Activated T-cell treated with anti-CD3 and anti-CD28 coated beads, Interleukin-2, amount 50 U/mL, for 24 hours (primary cell): ENCODE measurements around the gene CFAP70.
"Not testable (repeated sequence)": the region's sequence is repeated elsewhere in the genome, so short reads cannot be mapped to it uniquely, and the experiment has no call there.

Experiments
- DNase-seq: peaks from one replicate; pipeline ENCODE4 v3.0.0-alpha.2; 2020
- H3K27ac Mint-ChIP-seq: 2 replicates; pipeline ENCODE4 v1.8.0; 2020; ENCODE audit warnings: mild to moderate bottlenecking, mixed read lengths
- H3K27me3 Mint-ChIP-seq: 2 replicates; pipeline ENCODE4 v1.8.0; 2020; ENCODE audit warnings: mixed read lengths
- H3K36me3 Mint-ChIP-seq: 2 replicates; pipeline ENCODE4 v1.8.0; 2020; ENCODE audit warnings: low read depth, mixed read lengths
- H3K4me1 Mint-ChIP-seq: 2 replicates; pipeline ENCODE4 v1.8.0; 2020; ENCODE audit warnings: low read depth, mixed read lengths
- H3K4me3 Mint-ChIP-seq: 2 replicates; pipeline ENCODE4 v1.8.0; 2020; ENCODE audit warnings: mild to moderate bottlenecking, moderate library complexity, mixed read lengths
- H3K9me3 Mint-ChIP-seq: 2 replicates; pipeline ENCODE4 v1.8.0; 2020; ENCODE audit warnings: mixed read lengths

The CFAP70 gene

DNA sequence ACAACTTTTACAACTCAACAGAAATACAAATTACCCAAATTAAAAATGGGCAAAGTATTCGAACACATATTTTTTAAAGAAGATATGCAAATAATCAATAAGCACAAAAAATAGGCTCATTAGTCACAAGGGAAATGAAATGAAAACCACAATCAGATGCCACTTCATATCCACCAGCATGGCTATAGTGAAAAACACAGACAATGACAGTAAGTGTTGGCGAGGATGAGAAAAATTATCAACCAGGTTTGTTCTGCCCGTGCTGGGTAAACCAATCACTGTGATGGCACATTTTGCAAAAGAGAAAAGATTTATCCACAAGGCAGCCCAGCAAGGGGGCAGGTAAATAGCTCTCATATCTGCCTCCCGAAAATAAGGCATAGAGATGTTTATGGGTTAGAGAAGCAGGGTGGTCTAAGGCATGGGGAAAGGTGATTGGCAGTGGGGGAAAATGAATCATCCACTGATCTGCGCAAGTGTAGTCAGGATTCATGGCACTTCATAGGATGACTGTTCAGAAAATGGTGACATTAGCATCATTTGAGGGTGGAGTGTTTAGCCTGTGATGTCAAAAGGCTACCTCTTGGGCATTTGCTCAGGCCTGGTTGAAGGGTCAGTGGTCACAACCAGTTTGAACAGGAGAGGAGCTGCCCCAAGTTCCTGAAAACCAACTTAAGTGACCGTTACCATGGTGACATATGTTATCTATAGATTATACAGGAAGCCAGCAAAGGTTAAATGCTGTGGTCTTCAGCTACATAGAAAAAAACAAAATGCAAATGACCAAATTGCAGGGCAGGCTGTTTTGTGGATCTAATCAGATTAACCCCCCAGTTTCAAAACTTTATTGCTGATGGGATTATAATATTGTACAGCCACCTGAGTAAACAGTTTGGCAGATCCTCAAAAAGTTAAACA is 8.0 kb upstream of the CFAP70 start:
- Mint-ChIP-seq H3K4me1 (peaks cover 16% of the 10 kb centered on the region), H3K27me3 (no peaks in the 10 kb centered on the region), H3K4me3 (no peak overlapping the region), H3K9me3 (no peaks in the 10 kb centered on the region), H3K36me3 (peaks cover 77% of the 10 kb centered on the region), H3K27ac (peak overlapping the region; percentile 53)
- no peak for DNase-seq

DNA sequence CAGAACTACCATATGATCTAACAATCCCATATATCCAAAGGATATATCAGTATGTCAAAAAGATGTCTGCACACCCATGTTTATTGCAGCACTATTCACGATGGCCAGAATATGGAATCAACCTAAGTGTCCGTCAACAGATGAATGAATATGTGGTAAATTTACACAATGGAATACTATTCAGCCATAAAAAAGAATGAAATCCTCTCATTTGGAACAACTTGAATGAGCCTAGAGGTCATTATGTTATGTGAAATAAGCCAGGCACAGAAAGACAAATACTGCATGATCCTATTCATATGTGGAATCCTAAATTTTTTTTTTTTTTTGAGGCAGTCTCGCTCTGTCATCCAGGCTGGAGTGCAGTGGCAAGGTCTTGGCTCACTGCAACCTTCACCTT is 6.3 kb upstream of the CFAP70 start:
- Mint-ChIP-seq H3K36me3 (peaks cover 63% of the 10 kb centered on the region), H3K27ac (no peak overlapping the region), H3K9me3 (no peaks in the 10 kb centered on the region), H3K27me3 (no peaks in the 10 kb centered on the region), H3K4me1 (peaks cover 16% of the 10 kb centered on the region), H3K4me3 (no peak overlapping the region)
- DNase-seq, result no peak

DNA sequence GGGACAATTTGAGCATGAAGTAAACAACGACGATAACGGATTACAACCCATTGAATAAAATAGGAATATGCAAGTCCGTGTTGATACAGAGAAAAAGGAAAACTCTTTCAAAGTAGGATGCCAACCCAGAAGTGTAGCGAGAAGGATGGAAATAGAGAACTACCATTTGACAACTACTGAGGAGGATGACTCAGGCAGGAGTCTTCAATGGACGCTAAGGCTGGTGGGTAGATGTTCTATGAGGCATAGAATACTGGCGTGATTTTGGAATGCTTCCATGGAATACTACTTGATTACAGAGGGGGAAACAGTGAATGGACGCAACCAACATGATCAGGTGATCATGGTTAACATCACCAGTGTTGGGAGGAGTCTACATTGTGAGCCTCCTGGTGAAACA is 828 bp upstream of the CFAP70 start:
- no peaks in the 10 kb centered on the region for H3K9me3 Mint-ChIP-seq
- H3K36me3 Mint-ChIP-seq, result peaks cover 16% of the 10 kb centered on the region
- H3K4me1 Mint-ChIP-seq, result peaks cover 15% of the 10 kb centered on the region
- H3K27ac Mint-ChIP-seq, result no peak overlapping the region
- no peaks in the 10 kb centered on the region for H3K27me3 Mint-ChIP-seq
- no peak overlapping the region for H3K4me3 Mint-ChIP-seq
- DNase-seq, result no peak

DNA sequence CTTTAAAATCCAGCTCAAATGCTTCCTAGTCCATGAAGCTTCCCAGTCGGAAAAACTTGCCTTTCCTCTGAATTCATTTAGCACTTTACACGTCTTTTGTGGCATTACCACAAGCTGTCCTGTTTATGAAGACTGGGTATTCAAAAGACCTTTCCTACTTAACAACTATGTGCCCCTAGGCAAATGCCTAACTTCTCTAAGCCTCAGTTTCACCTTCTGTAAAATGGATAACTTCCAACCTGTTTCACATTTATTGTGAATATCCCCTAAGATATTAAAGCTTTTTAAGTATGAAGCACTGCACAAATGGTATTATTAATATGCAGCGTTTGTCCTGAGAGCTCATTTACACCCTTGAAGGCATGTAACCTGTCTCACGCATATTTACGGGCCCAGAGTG is 843 bp downstream of the CFAP70 start:
- no peaks in the 10 kb centered on the region for H3K9me3 Mint-ChIP-seq
- peak overlapping the region; percentile 95 for H3K27ac Mint-ChIP-seq
- H3K36me3 Mint-ChIP-seq, result peaks cover 12% of the 10 kb centered on the region
- no peak for DNase-seq
- no peaks in the 10 kb centered on the region for H3K27me3 Mint-ChIP-seq
- H3K4me1 Mint-ChIP-seq, result peaks cover 15% of the 10 kb centered on the region
- H3K4me3 Mint-ChIP-seq, result peak overlapping the region; percentile 96

DNA sequence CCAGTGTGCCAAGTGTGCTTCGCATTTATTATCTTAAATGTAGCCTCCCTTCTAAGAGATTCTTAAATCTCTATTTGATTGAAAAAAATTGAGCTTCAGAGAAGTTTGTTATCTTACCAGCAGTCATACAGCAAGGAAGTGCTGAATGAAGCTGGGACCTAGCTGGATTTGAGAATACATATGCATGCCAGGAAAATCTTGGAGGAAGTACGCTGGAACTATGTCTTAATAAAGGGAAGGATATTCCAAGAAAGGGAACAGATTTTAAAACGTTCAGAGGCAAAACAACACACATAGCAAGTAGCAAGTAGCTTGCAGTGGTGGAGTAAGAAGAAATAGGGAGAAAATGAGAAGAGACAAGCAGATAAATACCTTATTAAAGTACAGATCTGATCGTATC is 1.5 kb downstream of the CFAP70 start:
- H3K27me3 Mint-ChIP-seq, result no peaks in the 10 kb centered on the region
- no peak overlapping the region for H3K27ac Mint-ChIP-seq
- peaks cover 7% of the 10 kb centered on the region for H3K36me3 Mint-ChIP-seq
- no peak for DNase-seq
- peaks cover 15% of the 10 kb centered on the region for H3K4me1 Mint-ChIP-seq
- H3K4me3 Mint-ChIP-seq, result peak overlapping the region; percentile 96
- no peaks in the 10 kb centered on the region for H3K9me3 Mint-ChIP-seq

DNA sequence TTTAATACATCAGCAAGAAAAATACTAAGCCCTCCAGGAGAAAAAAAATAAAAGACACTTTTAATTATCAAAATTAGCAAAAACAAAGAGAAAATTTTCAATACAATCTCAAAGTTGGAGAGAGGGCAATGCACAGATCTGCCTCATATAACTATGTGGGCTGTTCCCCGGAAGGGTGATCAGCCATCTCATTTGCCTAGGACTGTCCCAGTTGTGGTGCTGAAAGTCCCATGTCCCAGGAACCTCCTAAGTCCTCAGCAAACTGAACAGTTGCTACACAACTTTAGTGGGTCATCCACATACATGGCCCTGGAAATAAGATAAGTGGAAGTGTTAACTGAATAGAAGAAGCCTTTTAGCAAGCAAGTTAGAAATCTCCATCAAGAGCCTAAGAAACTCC is 14.4 kb downstream of the CFAP70 start:
- Mint-ChIP-seq H3K9me3 (no peaks in the 10 kb centered on the region), H3K27ac (no peak overlapping the region), H3K36me3 (no peaks in the 10 kb centered on the region), H3K4me1 (no peaks in the 10 kb centered on the region), H3K4me3 (no peak overlapping the region), H3K27me3 (no peaks in the 10 kb centered on the region)
- no peak for DNase-seq

DNA sequence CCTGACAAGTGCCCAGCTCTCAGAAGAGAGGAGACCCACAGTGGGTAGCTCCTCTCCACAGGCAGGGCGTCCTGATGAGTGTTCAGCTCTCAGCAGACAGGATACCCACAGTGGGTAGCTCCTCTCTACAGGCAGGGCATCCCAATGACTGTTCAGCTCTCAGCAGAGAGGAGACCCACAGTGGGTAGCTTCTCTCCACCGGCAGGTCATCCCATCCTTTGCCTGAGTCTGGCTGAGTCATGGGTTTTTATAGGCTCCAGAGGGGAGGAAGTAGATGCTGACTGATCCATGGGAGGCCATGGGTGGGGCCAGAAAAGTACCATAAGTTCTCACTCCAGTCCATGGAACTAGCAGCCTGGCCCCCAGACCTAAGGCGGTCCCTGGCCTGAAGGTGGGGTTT is 18.5 kb downstream of the CFAP70 start:
- Mint-ChIP-seq H3K27ac (no peak overlapping the region), H3K4me1 (no peaks in the 10 kb centered on the region), H3K4me3 (no peak overlapping the region), H3K27me3 (no peaks in the 10 kb centered on the region), H3K9me3 (no peaks in the 10 kb centered on the region), H3K36me3 (no peaks in the 10 kb centered on the region)
- no peak for DNase-seq

DNA sequence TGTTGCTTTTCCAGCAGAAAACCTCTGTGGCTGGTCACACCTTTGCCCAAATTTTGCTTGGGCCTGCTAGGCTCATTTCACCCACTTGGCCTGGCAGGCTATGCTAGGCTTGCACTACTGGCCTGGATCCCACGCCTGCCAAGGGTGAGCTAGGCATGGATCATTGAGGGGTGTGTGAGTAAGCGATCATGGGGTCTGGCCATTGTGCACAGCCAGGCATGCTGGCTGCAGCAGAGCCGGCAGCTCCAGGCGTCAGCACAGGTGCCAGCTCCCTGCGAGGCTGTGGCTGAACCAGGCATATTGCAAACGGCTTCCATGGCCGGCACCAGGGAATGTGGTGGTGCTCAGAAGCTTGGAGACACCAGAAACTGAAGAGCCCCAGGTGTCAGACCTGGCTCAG is 19.2 kb downstream of the CFAP70 start:
- Mint-ChIP-seq H3K36me3 (no peaks in the 10 kb centered on the region), H3K9me3 (no peaks in the 10 kb centered on the region), H3K27me3 (no peaks in the 10 kb centered on the region), H3K4me1 (no peaks in the 10 kb centered on the region), H3K4me3 (no peak overlapping the region), H3K27ac (no peak overlapping the region)
- DNase-seq, result no peak

DNA sequence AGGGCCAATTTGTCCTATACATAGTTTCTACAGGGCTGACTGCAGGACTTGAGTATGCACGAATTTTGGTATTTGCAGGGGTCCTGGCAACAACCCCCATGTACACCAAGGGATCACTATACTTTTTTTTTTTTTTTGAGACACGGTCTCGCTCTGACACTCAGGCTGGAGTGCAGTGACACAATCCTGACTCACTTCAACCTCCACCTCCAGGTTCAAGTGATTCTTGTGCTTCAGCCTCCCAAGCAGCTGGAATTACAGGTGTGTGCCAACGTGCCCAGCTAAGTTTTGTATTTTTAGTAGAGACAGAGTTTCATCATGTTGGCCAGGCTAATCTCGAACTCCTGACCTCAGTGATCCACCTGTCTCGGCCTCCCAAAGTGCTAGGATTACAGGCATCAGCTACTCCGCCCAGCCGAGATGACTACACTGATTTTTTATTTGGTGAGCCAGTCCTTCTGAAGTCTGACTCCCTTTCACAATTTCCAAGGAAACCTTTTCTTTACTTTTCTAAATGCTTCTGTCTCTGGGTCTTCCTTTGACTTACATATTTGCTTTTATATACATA is 19.8 kb downstream of the CFAP70 start:
- DNase-seq, result no peak
- no peaks in the 10 kb centered on the region for H3K4me1 Mint-ChIP-seq
- no peak overlapping the region for H3K27ac Mint-ChIP-seq
- H3K9me3 Mint-ChIP-seq, result no peaks in the 10 kb centered on the region
- no peaks in the 10 kb centered on the region for H3K27me3 Mint-ChIP-seq
- H3K4me3 Mint-ChIP-seq, result no peak overlapping the region
- H3K36me3 Mint-ChIP-seq, result no peaks in the 10 kb centered on the region

DNA sequence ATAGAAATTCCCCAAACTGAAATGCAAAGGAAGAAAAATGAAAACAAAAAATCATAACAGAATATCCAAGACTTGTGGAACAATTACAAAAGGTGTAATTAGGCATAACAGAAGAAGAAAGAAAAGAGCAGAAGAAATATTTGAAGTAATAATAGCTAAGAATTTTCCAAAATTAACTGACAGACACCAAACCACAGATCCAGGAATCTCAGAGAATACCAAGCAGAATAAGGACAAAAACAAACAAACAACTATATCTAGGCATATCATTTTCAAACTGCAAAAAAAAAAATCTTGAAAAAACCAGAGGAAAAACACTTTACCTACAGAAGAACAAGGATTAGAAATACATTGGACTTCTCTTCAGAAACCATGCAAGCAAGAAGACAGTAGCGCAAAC is 25.5 kb downstream of the CFAP70 start:
- H3K27ac Mint-ChIP-seq, result no peak overlapping the region

DNA sequence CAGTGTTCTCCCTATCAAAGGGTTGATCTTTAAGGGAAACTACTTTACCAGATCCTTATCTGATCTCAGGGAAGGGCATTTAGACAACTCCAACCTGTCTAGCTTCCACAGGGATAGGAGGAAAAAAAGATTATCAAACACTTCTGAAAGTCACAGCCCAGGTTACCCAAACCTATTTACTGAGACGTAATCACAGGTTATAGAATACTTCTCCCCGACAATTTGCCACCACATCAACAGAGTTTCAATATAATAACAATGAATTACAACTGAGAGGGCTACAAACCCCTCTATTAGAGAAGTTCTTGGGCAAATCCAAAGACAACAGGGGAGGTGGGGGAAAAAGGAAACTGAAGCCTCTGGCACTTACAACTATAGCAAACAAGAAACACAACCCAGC is 26.3 kb downstream of the CFAP70 start:
- Mint-ChIP-seq H3K27me3 (no peaks in the 10 kb centered on the region), H3K4me3 (no peak overlapping the region), H3K36me3 (no peaks in the 10 kb centered on the region), H3K9me3 (no peaks in the 10 kb centered on the region), H3K4me1 (no peaks in the 10 kb centered on the region), H3K27ac (no peak overlapping the region)
- DNase-seq, result no peak

More for the DNA sequence above, 25.5 kb downstream of the CFAP70 start:
- Mint-ChIP-seq H3K27me3 (no peaks in the 10 kb centered on the region), H3K36me3 (no peaks in the 10 kb centered on the region), H3K4me3 (no peak overlapping the region), H3K4me1 (no peaks in the 10 kb centered on the region), H3K9me3 (no peaks in the 10 kb centered on the region)
- DNase-seq, result no peak

DNA sequence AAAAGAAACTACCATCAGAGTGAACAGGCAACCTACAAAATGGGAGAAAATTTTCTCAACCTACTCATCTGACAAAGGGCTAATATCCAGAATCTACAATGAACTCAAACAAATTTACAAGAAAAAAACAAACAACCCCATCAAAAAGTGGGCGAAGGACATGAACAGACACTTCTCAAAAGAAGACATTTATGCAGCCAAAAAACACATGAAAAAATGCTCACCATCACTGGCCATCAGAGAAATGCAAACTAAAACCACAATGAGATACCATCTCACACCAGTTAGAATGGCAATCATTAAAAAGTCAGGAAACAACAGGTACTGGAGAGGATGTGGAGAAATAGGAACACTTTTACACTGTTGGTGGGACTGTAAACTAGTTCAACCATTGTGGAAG is 30.1 kb downstream of the CFAP70 start:
- H3K27ac Mint-ChIP-seq, H3K27me3 Mint-ChIP-seq, H3K36me3 Mint-ChIP-seq, H3K4me3 Mint-ChIP-seq, DNase-seq, H3K4me1 Mint-ChIP-seq, H3K9me3 Mint-ChIP-seq: not testable (repeated sequence)

DNA sequence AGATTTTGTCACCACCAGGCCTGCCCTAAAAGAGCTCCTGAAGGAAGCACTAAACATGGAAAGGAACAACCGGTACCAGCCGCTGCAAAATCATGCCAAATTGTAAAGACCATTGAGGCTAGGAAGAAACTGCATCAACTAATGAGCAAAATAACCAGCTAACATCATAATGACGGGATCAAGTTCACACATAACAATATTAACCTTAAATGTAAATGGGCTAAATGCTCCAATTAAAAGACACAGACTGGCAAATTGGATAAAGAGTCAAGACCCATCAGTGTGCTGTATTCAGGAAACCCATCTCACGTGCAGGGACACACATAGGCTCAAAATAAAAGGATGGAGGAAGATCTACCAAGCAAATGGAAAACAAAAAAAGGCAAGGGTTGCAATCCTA is 33.4 kb downstream of the CFAP70 start:
- not testable (repeated sequence) for H3K36me3 Mint-ChIP-seq, H3K27ac Mint-ChIP-seq, H3K4me1 Mint-ChIP-seq, H3K9me3 Mint-ChIP-seq, H3K4me3 Mint-ChIP-seq, DNase-seq, H3K27me3 Mint-ChIP-seq

DNA sequence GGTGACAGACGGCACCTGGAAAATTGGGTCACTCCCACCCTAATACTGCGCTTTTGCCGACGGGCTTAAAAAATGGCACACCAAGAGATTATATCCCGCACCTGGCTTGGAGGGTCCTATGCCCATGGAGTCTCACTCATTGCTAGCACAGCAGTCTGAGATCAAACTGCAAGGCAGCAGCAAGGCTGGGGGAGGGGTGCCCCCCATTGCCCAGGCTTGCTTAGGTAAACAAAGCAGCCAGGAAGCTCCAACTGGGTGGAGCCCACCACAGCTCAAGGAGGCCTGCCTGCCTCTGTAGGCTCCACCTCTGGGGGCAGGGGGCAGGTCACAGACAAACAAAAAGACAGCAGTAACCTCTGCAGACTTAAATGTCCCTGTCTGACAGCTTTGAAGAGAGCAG is 35.1 kb downstream of the CFAP70 start:
- DNase-seq, H3K27ac Mint-ChIP-seq, H3K4me3 Mint-ChIP-seq, H3K4me1 Mint-ChIP-seq, H3K27me3 Mint-ChIP-seq, H3K36me3 Mint-ChIP-seq, H3K9me3 Mint-ChIP-seq: not testable (repeated sequence)

DNA sequence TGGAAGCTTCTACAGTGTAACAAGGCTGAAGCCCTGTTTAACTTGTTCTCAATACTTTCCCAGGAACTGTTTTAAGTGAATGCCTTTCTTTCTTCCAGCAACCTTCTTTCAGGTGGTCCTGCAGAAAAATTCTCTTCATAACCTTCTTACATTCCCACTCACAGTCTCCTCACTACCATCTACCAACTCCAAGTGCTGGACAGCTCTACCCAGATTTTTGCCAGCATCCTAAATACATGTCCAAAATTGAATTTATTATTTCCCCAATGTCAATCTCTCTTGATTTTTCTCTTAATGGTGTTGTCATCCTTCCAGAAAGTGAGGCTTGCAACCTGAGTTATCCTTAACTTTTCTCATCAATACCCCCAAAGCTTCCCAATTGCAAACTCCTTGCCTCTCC is 48.2 kb downstream of the CFAP70 start:
- no peaks in the 10 kb centered on the region for H3K4me1 Mint-ChIP-seq
- peaks cover 14% of the 10 kb centered on the region for H3K9me3 Mint-ChIP-seq
- H3K4me3 Mint-ChIP-seq, result no peak overlapping the region
- no peak overlapping the region for H3K27ac Mint-ChIP-seq
- DNase-seq, result no peak
- peaks cover 7% of the 10 kb centered on the region for H3K36me3 Mint-ChIP-seq
- no peaks in the 10 kb centered on the region for H3K27me3 Mint-ChIP-seq
